Measurements from ENCODE around the gene CALHM5. TPM values are rescaled to one million over a fixed set of nuclear protein-coding genes. Genes with fewer than 3 reads are reported as not detected.
"Not testable (repeated sequence)": the region's sequence is repeated elsewhere in the genome, so short reads cannot be mapped to it uniquely, and the experiment has no call there.

Gene CALHM5
- total RNA-seq, 1 experiment from 2014 or later: under 0.01 TPM

- Histone ChIP-seq H3K36me3 (replicated peaks; ENCODE audit: control insufficient read depth, insufficient read depth, low read length) (no peaks in the 10 kb centered on the region), H3K27me3 (ENCODE audit: control insufficient read depth, insufficient read depth, low read length) (no peaks in the 10 kb centered on the region)
These were observed 19.7 kb upstream of the CALHM5 start for GRCh38 chr6:116491610-116492330.

GRCh38 chr6:116492331-116493067 is 18.9 kb upstream of the CALHM5 start:
- peak; percentile 13 for DNase-seq
- Histone ChIP-seq H3K36me3 (replicated peaks; ENCODE audit: control insufficient read depth, insufficient read depth, low read length) (no peaks in the 10 kb centered on the region), H3K27me3 (ENCODE audit: control insufficient read depth, insufficient read depth, low read length) (no peaks in the 10 kb centered on the region), H3K4me3 (ENCODE audit: insufficient read depth, low read depth, low read length) (no peak overlapping the region)

More at GRCh38 chr6:116491610-116492330, 19.7 kb upstream of the CALHM5 start:
- no peak for DNase-seq
- no peak overlapping the region for H3K4me3 ChIP-seq (ENCODE audit: insufficient read depth, low read depth, low read length)

- DNase-seq; H3K4me3 ChIP-seq (ENCODE audit: insufficient read depth, low read depth, low read length); H3K36me3 ChIP-seq (replicated peaks; ENCODE audit: control insufficient read depth, insufficient read depth, low read length); H3K27me3 ChIP-seq (ENCODE audit: control insufficient read depth, insufficient read depth, low read length): not testable (repeated sequence)
These were observed 16.3 kb upstream of the CALHM5 start for GRCh38 chr6:116495161-116495560.

- no peak overlapping the region for H3K4me3 ChIP-seq (ENCODE audit: insufficient read depth, low read depth, low read length)
- no peaks in the 10 kb centered on the region for H3K36me3 ChIP-seq (replicated peaks; ENCODE audit: control insufficient read depth, insufficient read depth, low read length)
- no peaks in the 10 kb centered on the region for H3K27me3 ChIP-seq (ENCODE audit: control insufficient read depth, insufficient read depth, low read length)
- DNase-seq: no peak
These were observed 14.2 kb upstream of the CALHM5 start for GRCh38 chr6:116497113-116497676.

- Histone ChIP-seq H3K27me3 (ENCODE audit: control insufficient read depth, insufficient read depth, low read length) (no peaks in the 10 kb centered on the region), H3K4me3 (ENCODE audit: insufficient read depth, low read depth, low read length) (no peak overlapping the region), H3K36me3 (replicated peaks; ENCODE audit: control insufficient read depth, insufficient read depth, low read length) (no peaks in the 10 kb centered on the region)
- no peak for DNase-seq
These were observed 10.4 kb upstream of the CALHM5 start for GRCh38 chr6:116500969-116501433.

- Histone ChIP-seq H3K4me3 (ENCODE audit: insufficient read depth, low read depth, low read length) (no peak overlapping the region), H3K36me3 (replicated peaks; ENCODE audit: control insufficient read depth, insufficient read depth, low read length) (no peaks in the 10 kb centered on the region), H3K27me3 (ENCODE audit: control insufficient read depth, insufficient read depth, low read length) (no peaks in the 10 kb centered on the region)
- no peak for DNase-seq
These were observed 4.1 kb upstream of the CALHM5 start for GRCh38 chr6:116507324-116507723.

GRCh38 chr6:116508527-116508926 is 2.9 kb upstream of the CALHM5 start:
- no peaks in the 10 kb centered on the region for H3K27me3 ChIP-seq (ENCODE audit: control insufficient read depth, insufficient read depth, low read length)
- DNase-seq: no peak
- no peak overlapping the region for H3K4me3 ChIP-seq (ENCODE audit: insufficient read depth, low read depth, low read length)
- H3K36me3 ChIP-seq (replicated peaks; ENCODE audit: control insufficient read depth, insufficient read depth, low read length): no peaks in the 10 kb centered on the region

GRCh38 chr6:116512111-116512559 is 696 bp downstream of the CALHM5 start:
- Histone ChIP-seq H3K27me3 (ENCODE audit: control insufficient read depth, insufficient read depth, low read length) (no peaks in the 10 kb centered on the region), H3K36me3 (replicated peaks; ENCODE audit: control insufficient read depth, insufficient read depth, low read length) (no peaks in the 10 kb centered on the region), H3K4me3 (ENCODE audit: insufficient read depth, low read depth, low read length) (no peak overlapping the region)
- DNase-seq: no peak

GRCh38 chr6:116512734-116513133 is 1.3 kb downstream of the CALHM5 start:
- no peaks in the 10 kb centered on the region for H3K27me3 ChIP-seq (ENCODE audit: control insufficient read depth, insufficient read depth, low read length)
- DNase-seq: no peak
- no peak overlapping the region for H3K4me3 ChIP-seq (ENCODE audit: insufficient read depth, low read depth, low read length)
- no peaks in the 10 kb centered on the region for H3K36me3 ChIP-seq (replicated peaks; ENCODE audit: control insufficient read depth, insufficient read depth, low read length)

GRCh38 chr6:116513224-116513875 is 1.9 kb downstream of the CALHM5 start:
- no peak for DNase-seq
- no peak overlapping the region for H3K4me3 ChIP-seq (ENCODE audit: insufficient read depth, low read depth, low read length)
- H3K36me3 ChIP-seq (replicated peaks; ENCODE audit: control insufficient read depth, insufficient read depth, low read length): no peaks in the 10 kb centered on the region
- H3K27me3 ChIP-seq (ENCODE audit: control insufficient read depth, insufficient read depth, low read length): no peaks in the 10 kb centered on the region

GRCh38 chr6:116514111-116514510 is 2.7 kb downstream of the CALHM5 start:
- no peak for DNase-seq
- H3K27me3 ChIP-seq (ENCODE audit: control insufficient read depth, insufficient read depth, low read length): no peaks in the 10 kb centered on the region
- no peak overlapping the region for H3K4me3 ChIP-seq (ENCODE audit: insufficient read depth, low read depth, low read length)
- H3K36me3 ChIP-seq (replicated peaks; ENCODE audit: control insufficient read depth, insufficient read depth, low read length): no peaks in the 10 kb centered on the region

GRCh38 chr6:116515141-116515540 is 3.7 kb downstream of the CALHM5 start:
- Histone ChIP-seq H3K27me3 (ENCODE audit: control insufficient read depth, insufficient read depth, low read length) (no peaks in the 10 kb centered on the region), H3K36me3 (replicated peaks; ENCODE audit: control insufficient read depth, insufficient read depth, low read length) (no peaks in the 10 kb centered on the region), H3K4me3 (ENCODE audit: insufficient read depth, low read depth, low read length) (no peak overlapping the region)
- no peak for DNase-seq

GRCh38 chr6:116518621-116519368 is 7.4 kb downstream of the CALHM5 start:
- DNase-seq: no peak
- H3K4me3 ChIP-seq (ENCODE audit: insufficient read depth, low read depth, low read length): no peak overlapping the region
- H3K36me3 ChIP-seq (replicated peaks; ENCODE audit: control insufficient read depth, insufficient read depth, low read length): no peaks in the 10 kb centered on the region
- no peaks in the 10 kb centered on the region for H3K27me3 ChIP-seq (ENCODE audit: control insufficient read depth, insufficient read depth, low read length)

GRCh38 chr6:116522896-116523295 is 11.5 kb downstream of the CALHM5 start:
- DNase-seq: peak; percentile 21
- no peak overlapping the region for H3K4me3 ChIP-seq (ENCODE audit: insufficient read depth, low read depth, low read length)
- H3K36me3 ChIP-seq (replicated peaks; ENCODE audit: control insufficient read depth, insufficient read depth, low read length): no peaks in the 10 kb centered on the region
- H3K27me3 ChIP-seq (ENCODE audit: control insufficient read depth, insufficient read depth, low read length): no peaks in the 10 kb centered on the region

Measured in H7 (cell line).